ENCODE results near the gene SLC37A1. TPM values are rescaled to one million over a fixed set of nuclear protein-coding genes. Genes with fewer than 3 reads are reported as not detected.
A peak's percentile ranks its signal among the peaks of the same experiment; 100 is the strongest.

The SLC37A1 gene
- total RNA-seq, 3 donors from 2014 or later, result 16.3 to 22.1 (median 20.2) TPM

- H3K27me3 Mint-ChIP-seq (ENCODE audit: low read depth), result peaks cover 10% of the 10 kb centered on the region
- ATAC-seq (no peak), DNase-seq (no peak)
These were observed 22.3 kb upstream of the SLC37A1 start for GRCh38 chr21:42491328-42491727.

GRCh38 chr21:42492201-42492600 lies 21.5 kb upstream of the SLC37A1 start:
- Mint-ChIP-seq H3K4me3 (no peak overlapping the region), H3K4me1 (ENCODE audit: low read depth) (peaks cover 13% of the 10 kb centered on the region), H3K9me3 (no peaks in the 10 kb centered on the region), H3K36me3 (ENCODE audit: insufficient read depth) (no peaks in the 10 kb centered on the region), H3K27me3 (ENCODE audit: low read depth) (peaks cover 7% of the 10 kb centered on the region)
- ATAC-seq, result no peak
- DNase-seq, result no peak

More at GRCh38 chr21:42491328-42491727, 22.3 kb upstream of the SLC37A1 start:
- H3K9me3 Mint-ChIP-seq, result no peaks in the 10 kb centered on the region
- peaks cover 10% of the 10 kb centered on the region for H3K4me1 Mint-ChIP-seq (ENCODE audit: low read depth)
- no peak overlapping the region for H3K4me3 Mint-ChIP-seq
- H3K36me3 Mint-ChIP-seq (ENCODE audit: insufficient read depth), result no peaks in the 10 kb centered on the region

- ATAC-seq, result no peak
- Mint-ChIP-seq H3K4me3 (no peak overlapping the region), H3K4me1 (ENCODE audit: low read depth) (peaks cover 13% of the 10 kb centered on the region), H3K36me3 (ENCODE audit: insufficient read depth) (no peaks in the 10 kb centered on the region), H3K9me3 (no peaks in the 10 kb centered on the region), H3K27me3 (ENCODE audit: low read depth) (peaks cover 4% of the 10 kb centered on the region)
- DNase-seq, result no peak
These were observed 20.3 kb upstream of the SLC37A1 start for GRCh38 chr21:42493109-42494060.

GRCh38 chr21:42495027-42495426 lies 18.6 kb upstream of the SLC37A1 start:
- H3K4me1 Mint-ChIP-seq (ENCODE audit: low read depth), result peaks cover 13% of the 10 kb centered on the region
- no peaks in the 10 kb centered on the region for H3K36me3 Mint-ChIP-seq (ENCODE audit: insufficient read depth)
- no peak overlapping the region for H3K4me3 Mint-ChIP-seq
- H3K27me3 Mint-ChIP-seq (ENCODE audit: low read depth), result no peaks in the 10 kb centered on the region
- no peaks in the 10 kb centered on the region for H3K9me3 Mint-ChIP-seq
- ATAC-seq (no peak), DNase-seq (no peak)

GRCh38 chr21:42495765-42496119 lies 17.9 kb upstream of the SLC37A1 start:
- no peaks in the 10 kb centered on the region for H3K27me3 Mint-ChIP-seq (ENCODE audit: low read depth)
- ATAC-seq (no peak), DNase-seq (no peak)
- peaks cover 13% of the 10 kb centered on the region for H3K4me1 Mint-ChIP-seq (ENCODE audit: low read depth)
- no peaks in the 10 kb centered on the region for H3K9me3 Mint-ChIP-seq
- H3K4me3 Mint-ChIP-seq, result peak overlapping the region; percentile 89
- H3K36me3 Mint-ChIP-seq (ENCODE audit: insufficient read depth), result no peaks in the 10 kb centered on the region

GRCh38 chr21:42496120-42496838 lies 17.4 kb upstream of the SLC37A1 start, which contains the start of gene RSPH1:
TSS of gene RSPH1 (minus strand) at chr21:42496224. CDS start at chr21:42496186, 38 bp downstream.
- ATAC-seq (peak; percentile 99), DNase-seq (peak; percentile 99)
- Mint-ChIP-seq H3K9me3 (no peaks in the 10 kb centered on the region), H3K4me1 (ENCODE audit: low read depth) (peaks cover 13% of the 10 kb centered on the region), H3K36me3 (ENCODE audit: insufficient read depth) (no peaks in the 10 kb centered on the region), H3K27me3 (ENCODE audit: low read depth) (no peaks in the 10 kb centered on the region), H3K4me3 (peak within 1 kb of the TSS; percentile 89)

- Mint-ChIP-seq H3K4me3 (peak overlapping the region; percentile 89), H3K36me3 (ENCODE audit: insufficient read depth) (no peaks in the 10 kb centered on the region), H3K27me3 (ENCODE audit: low read depth) (no peaks in the 10 kb centered on the region), H3K4me1 (ENCODE audit: low read depth) (peaks cover 13% of the 10 kb centered on the region), H3K9me3 (no peaks in the 10 kb centered on the region)
- no peak for ATAC-seq
- no peak for DNase-seq
These were observed 16.8 kb upstream of the SLC37A1 start for GRCh38 chr21:42496839-42497202.

GRCh38 chr21:42498012-42498411 lies 15.6 kb upstream of the SLC37A1 start:
- Mint-ChIP-seq H3K36me3 (ENCODE audit: insufficient read depth) (no peaks in the 10 kb centered on the region), H3K4me3 (no peak overlapping the region), H3K9me3 (no peaks in the 10 kb centered on the region), H3K27me3 (ENCODE audit: low read depth) (no peaks in the 10 kb centered on the region), H3K4me1 (ENCODE audit: low read depth) (peaks cover 13% of the 10 kb centered on the region)
- no peak for ATAC-seq
- no peak for DNase-seq

GRCh38 chr21:42499444-42500112 lies 14.1 kb upstream of the SLC37A1 start:
- no peak for DNase-seq
- H3K36me3 Mint-ChIP-seq (ENCODE audit: insufficient read depth), result no peaks in the 10 kb centered on the region
- no peak overlapping the region for H3K4me3 Mint-ChIP-seq
- ATAC-seq, result no peak
- peaks cover 15% of the 10 kb centered on the region for H3K4me1 Mint-ChIP-seq (ENCODE audit: low read depth)
- no peaks in the 10 kb centered on the region for H3K9me3 Mint-ChIP-seq
- no peaks in the 10 kb centered on the region for H3K27me3 Mint-ChIP-seq (ENCODE audit: low read depth)

GRCh38 chr21:42500225-42500624 lies 13.4 kb upstream of the SLC37A1 start:
- ATAC-seq, result no peak
- Mint-ChIP-seq H3K9me3 (no peaks in the 10 kb centered on the region), H3K4me3 (no peak overlapping the region), H3K36me3 (ENCODE audit: insufficient read depth) (no peaks in the 10 kb centered on the region), H3K4me1 (ENCODE audit: low read depth) (peaks cover 15% of the 10 kb centered on the region), H3K27me3 (ENCODE audit: low read depth) (no peaks in the 10 kb centered on the region)
- DNase-seq, result no peak

GRCh38 chr21:42500736-42501135 lies 12.9 kb upstream of the SLC37A1 start:
- Mint-ChIP-seq H3K4me1 (ENCODE audit: low read depth) (peaks cover 12% of the 10 kb centered on the region), H3K27me3 (ENCODE audit: low read depth) (no peaks in the 10 kb centered on the region), H3K36me3 (ENCODE audit: insufficient read depth) (no peaks in the 10 kb centered on the region), H3K9me3 (no peaks in the 10 kb centered on the region), H3K4me3 (no peak overlapping the region)
- DNase-seq, result no peak
- no peak for ATAC-seq

GRCh38 chr21:42503711-42504110 lies 9.9 kb upstream of the SLC37A1 start:
- H3K4me3 Mint-ChIP-seq, result no peak overlapping the region
- H3K4me1 Mint-ChIP-seq (ENCODE audit: low read depth), result peaks cover 3% of the 10 kb centered on the region
- H3K36me3 Mint-ChIP-seq (ENCODE audit: insufficient read depth), result no peaks in the 10 kb centered on the region
- no peak for DNase-seq
- no peaks in the 10 kb centered on the region for H3K27me3 Mint-ChIP-seq (ENCODE audit: low read depth)
- no peak for ATAC-seq
- no peaks in the 10 kb centered on the region for H3K9me3 Mint-ChIP-seq

GRCh38 chr21:42505090-42505726 lies 8.4 kb upstream of the SLC37A1 start:
- Mint-ChIP-seq H3K36me3 (ENCODE audit: insufficient read depth) (no peaks in the 10 kb centered on the region), H3K9me3 (no peaks in the 10 kb centered on the region), H3K27me3 (ENCODE audit: low read depth) (no peaks in the 10 kb centered on the region), H3K4me3 (no peak overlapping the region), H3K4me1 (ENCODE audit: low read depth) (peaks cover 3% of the 10 kb centered on the region)
- DNase-seq (no peak), ATAC-seq (no peak)

GRCh38 chr21:42507418-42507817 lies 6.2 kb upstream of the SLC37A1 start:
- H3K4me1 Mint-ChIP-seq (ENCODE audit: low read depth), result peaks cover 3% of the 10 kb centered on the region
- no peaks in the 10 kb centered on the region for H3K36me3 Mint-ChIP-seq (ENCODE audit: insufficient read depth)
- ATAC-seq, result no peak
- no peaks in the 10 kb centered on the region for H3K9me3 Mint-ChIP-seq
- H3K27me3 Mint-ChIP-seq (ENCODE audit: low read depth), result no peaks in the 10 kb centered on the region
- H3K4me3 Mint-ChIP-seq, result no peak overlapping the region
- no peak for DNase-seq

All from activated T-cell treated with anti-CD3 and anti-CD28 coated beads, Interleukin-2, amount 50 U/mL, for 4 hours (primary cell).